ENCODE data around the gene PTPN7.

Gene PTPN7

GRCh38 chr1:202165267-202165941, 5.0 kb upstream of the PTPN7 start:
- no peak for DNase-seq

GRCh38 chr1:202164271-202165037, 4.1 kb upstream of the PTPN7 start:
- DNase-seq: peak; percentile 55

GRCh38 chr1:202163281-202164270, 3.2 kb upstream of the PTPN7 start:
- DNase-seq: no peak

- no peak for DNase-seq
Measured at GRCh38 chr1:202162418-202163280, 2.2 kb upstream of the PTPN7 start.

- DNase-seq: no peak
Measured at GRCh38 chr1:202162047-202162417, 1.6 kb upstream of the PTPN7 start.

- DNase-seq: no peak
Measured at GRCh38 chr1:202161151-202162046, 997 bp upstream of the PTPN7 start.

GRCh38 chr1:202159534-202160371, 649 bp downstream of the PTPN7 start:
- peak; percentile 19 for DNase-seq

- DNase-seq: no peak
Measured at GRCh38 chr1:202158810-202159533, 1.4 kb downstream of the PTPN7 start.

GRCh38 chr1:202157945-202158344, 2.5 kb downstream of the PTPN7 start:
- no peak for DNase-seq

- no peak for DNase-seq
Measured at GRCh38 chr1:202156590-202156989, 3.8 kb downstream of the PTPN7 start.

GRCh38 chr1:202155478-202156021, 4.9 kb downstream of the PTPN7 start:
- DNase-seq: no peak

GRCh38 chr1:202154766-202155477, 5.5 kb downstream of the PTPN7 start:
- no peak for DNase-seq

- no peak for DNase-seq
Measured at GRCh38 chr1:202154148-202154765, 6.1 kb downstream of the PTPN7 start.

- no peak for DNase-seq
Measured at GRCh38 chr1:202153284-202153683, 7.1 kb downstream of the PTPN7 start.

- no peak for DNase-seq
Measured at GRCh38 chr1:202152399-202152798, 8.0 kb downstream of the PTPN7 start.

- DNase-seq: no peak
Measured at GRCh38 chr1:202151045-202151444, 9.4 kb downstream of the PTPN7 start.

- DNase-seq: no peak
Measured at GRCh38 chr1:202150602-202151001, 9.8 kb downstream of the PTPN7 start.

- DNase-seq: no peak
Measured at GRCh38 chr1:202150187-202150586, 10.2 kb downstream of the PTPN7 start.
